Psoas muscle (tissue), 8 donors: ENCODE data around the gene FEM1C. TPM values are rescaled to one million over a fixed set of nuclear protein-coding genes. Genes with fewer than 3 reads are reported as not detected.

Experiments
- ATAC-seq, 4 donors: fragments of 200-7000 bp; cut with Tn5 transposase; one replicate each; pipeline ENCODE4 v1.9.1; 2020; ENCODE audit warnings: moderate library complexity in 3 of 4, mild to moderate bottlenecking in 2 of 4
- DNase-seq, 2 donors: peaks; one replicate each; pipeline ENCODE4 v3.0.0-alpha.2; 2020
- H3K27ac ChIP-seq: fragments of 200-600 bp; one replicate; pipeline ENCODE4 v1.8.0; 2022
- H3K27me3 ChIP-seq, 3 donors: fragments of 200-600 bp in 1 of 3; one replicate each; pipeline versions ENCODE4 v1.6.1 to v1.8.0; 2013 to 2022; ENCODE audit warnings: low read length in 2 of 3, mild to moderate bottlenecking in 2 of 3, moderate library complexity in 1 of 3; ENCODE audit not compliant: insufficient read depth in 3 of 3
- H3K36me3 ChIP-seq, 2 donors: fragments of 200-600 bp in 1 of 2; one replicate each; pipeline versions ENCODE4 v1.6.1 to v1.8.0; 2013 to 2022; ENCODE audit warnings: low read depth in 1 of 2, mild to moderate bottlenecking in 1 of 2, moderate library complexity in 1 of 2; ENCODE audit not compliant: insufficient read depth in 1 of 2
- H3K4me1 ChIP-seq: fragments of 200-600 bp; one replicate; pipeline ENCODE4 v1.8.0; 2022
- H3K4me3 ChIP-seq: fragments of 200-600 bp; one replicate; pipeline ENCODE4 v1.8.0; 2022; ENCODE audit warnings: mild to moderate bottlenecking
- H3K9me3 ChIP-seq: fragments of 200-600 bp; one replicate; pipeline ENCODE4 v1.8.0; 2022
- WGBS, 3 donors: extraction: QIAGEN DNeasy Blood & Tissue Kit; methylation state at CpG; one replicate each; pipeline versions ENCODE4 v1.1.6 to v1.1.7; 2013; 5-methylcytosine and 5-hydroxymethylcytosine counted together
- intact Hi-C, 2 donors: fragments of 100-400 bp; cut with DNase I; formaldehyde crosslinking; loops; one replicate each; pipeline versions ENCODE4 v1.11.0 to v1.14.2; 2022
- long read RNA-seq, 2 donors: library from polyadenylated mRNA; unstranded; transcript quantifications; one replicate each; pipeline ENCODE4 v2.0.0, GENCODE V29; 2021
- polyA plus RNA-seq, 3 donors: library from polyadenylated mRNA; stranded (reverse); fragments of 200-250 nt; gene quantifications; one replicate each; pipeline ENCODE4 v1.2.3, GENCODE V29; 2013
- total RNA-seq, 4 donors: library from RNA; stranded (reverse); fragmentation: NEBNext Ultra II Directional in 2 of 4; extraction: Animal tissue kit (Norgen Biotek cat#: 25700) in 2 of 4; gene quantifications; one replicate each; pipeline versions ENCODE4 v1.2.1 to v1.2.4, GENCODE V29; 2021 to 2023
- TF ChIP-seq, protein P1 (sequence below): fragments of 200-600 bp; IDR thresholded peaks from one replicate; pipeline ENCODE4 v1.8.0; 2022; ENCODE audit warnings: antibody characterized with exemption
- donor health status: healthy with polysubstance abuse.
- donor health status: DM: no; HTN: no; CAD: no; lungs with moderate emphysema.
- donor health status: Bipolar disorder and iron deficiency.
- donor health status: healthy.
- donor health status: DM: yes; HTN: yes; CAD: no.
- donor health status: DM: no; HTN: no; CAD: no.
- donor health status: DM: no; HTN: no; CAD: no.
- donor health status: DM: yes; HTN: yes; CAD: no.

FEM1C gene
- total RNA-seq (10 to 100 TPM; 26.0 to 44.5 (median 32.8) TPM), polyA plus RNA-seq (10 to 100 TPM in 2 of 3 donors, 1 to 10 TPM in 1; 9.1 to 24.0 (median 15.8) TPM)
- long read RNA-seq, donor 1, full-length matches to known transcripts = 19 of 19 reads
- long read RNA-seq, donor 1, partial matches to known transcripts = 0 of 19 reads
- long read RNA-seq, donor 1, other reads (novel, unspliced or antisense) = 0 of 19 reads
- long read RNA-seq, donor 2, full-length matches to known transcripts = 58 of 67 reads
- long read RNA-seq, donor 2, partial matches to known transcripts = 2 of 67 reads
- long read RNA-seq, donor 2, other reads (novel, unspliced or antisense) = 7 of 67 reads

DNA sequence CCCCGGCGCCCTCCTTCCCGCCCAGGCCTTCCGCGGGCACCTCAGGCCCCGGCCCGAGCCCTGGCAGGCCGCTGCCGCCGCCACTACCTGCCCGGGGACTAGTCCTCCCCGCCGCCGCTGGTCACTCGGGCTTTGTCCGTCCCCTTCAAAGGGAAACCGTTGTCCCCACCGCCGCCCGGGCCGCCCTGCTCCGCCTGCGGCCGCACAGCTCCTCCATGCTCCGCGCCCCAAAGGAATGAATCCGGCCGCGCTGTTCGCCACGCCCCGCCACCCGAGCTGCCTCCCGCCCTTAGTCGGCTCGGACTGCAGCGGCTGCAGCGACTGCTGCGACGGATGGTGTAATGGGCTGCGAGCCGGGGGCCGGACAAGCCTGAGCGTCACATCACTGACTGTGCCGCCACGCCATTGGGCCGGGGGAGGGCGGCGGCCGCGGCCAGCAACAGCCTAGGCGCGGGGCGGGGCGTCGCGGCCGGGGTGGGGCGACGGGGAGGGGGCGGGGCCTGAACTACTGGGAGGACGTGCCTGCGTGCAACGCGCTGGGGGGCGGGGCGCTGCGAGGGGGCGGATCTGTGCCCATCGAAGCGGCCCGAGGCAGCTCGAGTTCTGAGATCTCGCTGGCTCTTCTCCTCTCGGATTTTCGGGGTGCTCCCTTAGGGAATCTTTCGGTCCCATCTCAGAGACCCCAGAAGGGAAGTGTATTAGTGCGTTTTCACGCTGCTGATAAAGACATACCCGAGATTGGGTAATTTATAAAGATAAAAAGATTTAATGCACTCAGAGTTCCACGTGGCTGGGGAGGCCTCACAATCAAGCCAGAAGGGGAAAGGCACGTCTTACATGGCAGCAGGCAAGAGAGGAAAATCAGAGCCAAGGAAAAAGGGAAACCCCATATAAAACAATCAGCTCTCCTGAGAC, at the start of gene FEM1C:
FEM1C (minus strand) TSS at position 340 of the 915 bp plus-strand sequence. CDS start 1,282 bp downstream, outside the sequence.
- intact Hi-C loops = loop anchor here (5.0 to 10.0 kb wide), 4 partner anchors 82 to 300 kb away; partner anchors contain the start of genes AP3S1 (in 1 of the 2) and ATG12 (in 1 of the 2)

DNA sequence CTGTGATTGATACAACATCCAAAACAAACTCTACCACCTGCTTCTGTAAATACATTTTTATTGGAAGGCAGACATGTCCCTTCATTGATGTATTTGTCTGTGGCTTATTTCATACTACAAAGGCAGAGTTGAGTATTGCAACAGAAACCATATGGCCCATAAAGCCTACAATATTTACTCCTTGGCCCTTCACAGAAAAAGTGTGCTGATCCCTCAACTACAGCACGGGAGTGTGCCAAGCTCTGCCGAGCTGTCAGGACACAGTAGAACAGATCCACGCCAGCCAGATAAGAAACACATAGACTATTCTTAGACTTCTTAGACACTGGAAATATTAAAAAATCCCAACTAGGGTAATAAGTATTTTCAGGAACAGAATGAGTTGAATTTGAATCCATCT, 44.5 kb upstream of the FEM1C start:
- no peaks in the 10 kb centered on the region for H3K9me3 ChIP-seq
- WGBS, 3 donors = 13 to 44% (median 30%) methylated on average over 3 of the region's 3 CpGs
- peaks cover 37% of the 10 kb centered on the region for H3K4me1 ChIP-seq
- H3K4me3 ChIP-seq = no peak overlapping the region
- intact Hi-C loops = loop anchor here (5.0 to 10.0 kb wide), 2 partner anchors 214 to 282 kb away; no protein-coding TSS in a partner anchor
- H3K36me3 ChIP-seq = no peaks in the 10 kb centered on the region
- peak in 3 of 4 donors; percentile 57 to 73 (median 65) for ATAC-seq
- TF ChIP-seq, protein P1, sequence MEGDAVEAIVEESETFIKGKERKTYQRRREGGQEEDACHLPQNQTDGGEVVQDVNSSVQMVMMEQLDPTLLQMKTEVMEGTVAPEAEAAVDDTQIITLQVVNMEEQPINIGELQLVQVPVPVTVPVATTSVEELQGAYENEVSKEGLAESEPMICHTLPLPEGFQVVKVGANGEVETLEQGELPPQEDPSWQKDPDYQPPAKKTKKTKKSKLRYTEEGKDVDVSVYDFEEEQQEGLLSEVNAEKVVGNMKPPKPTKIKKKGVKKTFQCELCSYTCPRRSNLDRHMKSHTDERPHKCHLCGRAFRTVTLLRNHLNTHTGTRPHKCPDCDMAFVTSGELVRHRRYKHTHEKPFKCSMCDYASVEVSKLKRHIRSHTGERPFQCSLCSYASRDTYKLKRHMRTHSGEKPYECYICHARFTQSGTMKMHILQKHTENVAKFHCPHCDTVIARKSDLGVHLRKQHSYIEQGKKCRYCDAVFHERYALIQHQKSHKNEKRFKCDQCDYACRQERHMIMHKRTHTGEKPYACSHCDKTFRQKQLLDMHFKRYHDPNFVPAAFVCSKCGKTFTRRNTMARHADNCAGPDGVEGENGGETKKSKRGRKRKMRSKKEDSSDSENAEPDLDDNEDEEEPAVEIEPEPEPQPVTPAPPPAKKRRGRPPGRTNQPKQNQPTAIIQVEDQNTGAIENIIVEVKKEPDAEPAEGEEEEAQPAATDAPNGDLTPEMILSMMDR = no peak
- no peaks in the 10 kb centered on the region for H3K27me3 ChIP-seq
- DNase-seq = no peak
- peak overlapping the region; percentile 38 for H3K27ac ChIP-seq

More for the DNA sequence above, at the start of gene FEM1C:
- H3K4me3 ChIP-seq = peak within 1 kb of the TSS; percentile 93
- H3K27ac ChIP-seq = peak within 1 kb of the TSS; percentile 98
- peaks cover 0 to 17% of the 10 kb centered on the region in 2 donors for H3K36me3 ChIP-seq
- DNase-seq (peak; percentile 99), ATAC-seq (peak; percentile 95 to 99 (median 97))
- TF ChIP-seq, protein P1 = no peak
- H3K27me3 ChIP-seq = no peaks in the 10 kb centered on the region
- no peaks in the 10 kb centered on the region for H3K9me3 ChIP-seq
- peaks cover 22% of the 10 kb centered on the region for H3K4me1 ChIP-seq
- 1 to 3% (median 2%) methylated on average over 62 to 82 of the region's 82 CpGs for WGBS, 3 donors

DNA sequence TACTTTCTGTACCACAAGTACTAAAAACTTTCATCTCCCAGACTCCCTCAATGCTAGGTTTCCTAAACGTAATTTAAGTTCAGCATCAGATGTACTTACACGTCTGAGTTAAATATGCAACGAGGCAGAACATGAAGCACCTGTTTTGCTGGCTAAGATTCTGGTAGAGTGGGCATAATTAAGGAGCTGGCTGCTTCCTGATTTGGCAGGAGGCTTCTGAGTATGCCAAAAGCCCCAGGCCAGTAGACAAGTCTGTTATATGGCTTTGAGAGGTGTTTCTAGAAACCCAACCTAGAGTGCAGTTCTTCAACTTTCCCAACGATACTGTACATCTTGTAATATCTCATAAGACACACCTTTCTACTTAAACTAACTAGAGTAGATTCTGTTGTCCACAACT, 44.1 kb upstream of the FEM1C start:
- H3K4me3 ChIP-seq = no peak overlapping the region
- peak overlapping the region; percentile 38 for H3K27ac ChIP-seq
- DNase-seq (no peak), ATAC-seq (peak in 1 of 4 donors; percentile 30)
- 25 to 47% (median 27%) methylated on average over 4 of the region's 4 CpGs for WGBS, 3 donors
- H3K27me3 ChIP-seq = no peaks in the 10 kb centered on the region
- intact Hi-C loops = loop anchor here (5.0 to 10.0 kb wide), 2 partner anchors 214 to 281 kb away; no protein-coding TSS in a partner anchor
- TF ChIP-seq, protein P1 = no peak
- peaks cover 33% of the 10 kb centered on the region for H3K4me1 ChIP-seq
- H3K9me3 ChIP-seq = no peaks in the 10 kb centered on the region
- H3K36me3 ChIP-seq = no peaks in the 10 kb centered on the region

DNA sequence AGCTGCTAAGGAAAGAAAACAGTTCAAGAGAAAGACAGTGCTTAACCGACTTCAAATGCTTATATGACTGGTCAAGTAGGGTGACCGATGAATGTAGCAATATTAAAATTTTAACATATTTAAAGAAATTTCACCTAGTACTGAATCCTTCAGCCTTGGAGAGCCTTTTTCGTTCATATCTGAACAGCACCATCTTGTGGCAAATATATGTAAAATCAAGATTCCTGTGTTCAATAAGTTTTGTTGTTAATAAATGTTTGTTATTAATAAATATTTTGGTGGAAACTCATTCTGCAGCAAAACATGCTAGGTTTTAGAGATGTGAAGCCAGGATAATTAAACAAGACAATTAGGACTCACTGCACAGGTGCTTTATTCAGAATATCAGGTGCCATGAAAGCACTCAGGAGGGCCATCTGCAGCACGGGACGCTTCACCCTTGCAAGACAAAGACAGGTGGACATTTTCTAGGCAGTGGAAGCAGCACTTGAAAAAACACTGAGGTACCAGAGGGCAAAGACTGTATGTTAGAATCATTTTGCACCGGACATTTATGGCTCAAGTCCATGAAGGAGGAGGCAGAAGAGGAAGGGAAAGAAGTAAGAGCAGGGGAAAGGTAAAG, 42.1 kb upstream of the FEM1C start:
- Histone ChIP-seq H3K27ac (no peak overlapping the region), H3K9me3 (no peaks in the 10 kb centered on the region), H3K4me3 (no peak overlapping the region), H3K27me3 (no peaks in the 10 kb centered on the region), H3K4me1 (peaks cover 29% of the 10 kb centered on the region), H3K36me3 (no peaks in the 10 kb centered on the region)
- no peak for DNase-seq
- TF ChIP-seq, protein P1 = peak; percentile 71
- intact Hi-C loops = loop anchor here (1.0 to 10.0 kb wide), 3 partner anchors 212 to 279 kb away; no protein-coding TSS in a partner anchor
- WGBS, 3 donors = 21 to 35% (median 26%) methylated on average over 6 of the region's 6 CpGs
- peak; percentile 43 to 66 (median 52) for ATAC-seq
